CD1c-positive myeloid dendritic cell (primary cell): ENCODE data around the gene NFKBIL1.
A peak's percentile ranks its signal among the peaks of the same experiment; 100 is the strongest.
"Not testable (repeated sequence)": the region's sequence is repeated elsewhere in the genome, so short reads cannot be mapped to it uniquely, and the experiment has no call there.

Source experiments
- DNase-seq: peaks from one replicate; pipeline ENCODE4 v3.0.0-alpha.2; 2016; ENCODE audit errors: extremely low spot score

Gene NFKBIL1

DNA sequence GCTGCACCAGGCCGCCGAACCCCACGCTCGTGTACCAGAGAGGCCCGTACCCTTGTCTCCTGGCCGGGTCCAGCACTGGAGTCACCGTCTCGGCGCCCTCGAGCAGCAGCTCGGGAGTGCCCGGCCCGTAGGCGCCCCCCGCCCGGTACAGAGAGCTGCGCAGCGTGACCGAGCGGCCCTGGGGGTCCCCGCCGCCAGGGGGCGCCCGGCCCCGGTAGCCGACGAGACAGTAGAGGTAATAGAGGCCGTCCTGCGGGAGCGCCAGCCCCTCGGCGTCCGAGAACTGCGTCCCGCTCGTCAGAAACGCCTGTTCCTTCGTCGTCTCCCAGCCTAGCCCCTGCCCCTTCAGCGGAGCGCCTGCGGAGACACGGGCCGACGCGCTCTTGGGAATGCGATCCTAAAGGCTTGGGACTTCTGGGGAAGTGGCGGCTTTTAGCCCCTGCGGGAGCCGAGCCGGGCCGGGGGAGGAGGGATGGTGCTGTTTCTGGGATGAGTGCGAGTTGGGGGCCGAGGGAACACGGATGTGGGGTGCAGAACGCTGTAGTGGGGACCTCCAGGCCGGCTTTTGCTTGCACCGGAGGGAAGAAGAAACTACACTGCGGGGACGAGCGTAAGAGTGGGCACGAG, 33.5 kb downstream of the NFKBIL1 start:
- DNase-seq, result peak; percentile 89

DNA sequence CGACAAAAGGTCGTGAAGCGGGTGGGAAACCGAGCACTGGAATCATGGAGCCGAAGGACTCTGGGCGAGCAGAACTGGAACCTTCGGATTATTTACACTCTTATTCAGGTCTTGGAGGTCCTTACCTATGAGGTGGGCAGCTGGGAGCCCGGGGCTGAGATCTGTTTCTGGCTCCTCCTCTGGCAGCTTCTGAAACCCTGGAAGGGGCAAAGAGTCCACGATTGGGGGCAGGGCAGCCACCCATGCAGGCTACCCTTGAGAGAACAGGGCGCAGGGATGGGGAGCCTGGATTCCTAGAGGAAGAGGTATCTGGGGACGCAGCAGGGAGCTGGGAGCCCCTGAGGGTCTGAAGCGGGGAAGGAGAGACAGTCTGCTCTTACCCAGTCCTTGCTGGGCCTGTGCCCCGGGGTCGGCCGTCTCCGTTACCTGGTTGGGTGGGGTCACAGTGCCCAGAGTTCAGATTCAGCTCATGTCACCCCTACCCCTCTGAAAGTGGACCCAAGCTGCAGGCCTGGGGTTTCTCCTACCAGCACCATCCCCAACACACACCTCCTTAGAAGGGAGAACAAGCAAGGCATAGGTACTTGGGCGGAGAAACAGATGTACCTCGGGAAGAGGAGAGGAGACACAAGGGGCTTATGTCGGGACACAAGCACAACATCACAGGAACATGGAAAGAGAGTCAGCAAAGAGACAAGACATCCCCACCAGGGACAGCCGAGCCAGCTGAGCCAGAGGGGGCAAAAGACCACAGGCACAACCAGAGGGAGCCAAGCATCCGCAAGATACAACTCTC, 34.2 kb downstream of the NFKBIL1 start:
- no peak for DNase-seq

- no peak for DNase-seq
These were observed 34.8 kb downstream of the NFKBIL1 start, which contains the start of gene LTB for GRCh38 chr6:31582230-31582643. TSS of gene LTB (minus strand) at chr6:31582424. CDS start at chr6:31582417, 7 bp downstream.

- peak; percentile 27 for DNase-seq
These were observed 38.1 kb downstream of the NFKBIL1 start for GRCh38 chr6:31585491-31585890.

- DNase-seq, result peak; percentile 88
These were observed 38.6 kb downstream of the NFKBIL1 start, which contains the start of gene LST1 for GRCh38 chr6:31586008-31586407. TSS of gene LST1 (plus strand) at chr6:31586277. CDS start at chr6:31587300, 1,023 bp downstream.

DNA sequence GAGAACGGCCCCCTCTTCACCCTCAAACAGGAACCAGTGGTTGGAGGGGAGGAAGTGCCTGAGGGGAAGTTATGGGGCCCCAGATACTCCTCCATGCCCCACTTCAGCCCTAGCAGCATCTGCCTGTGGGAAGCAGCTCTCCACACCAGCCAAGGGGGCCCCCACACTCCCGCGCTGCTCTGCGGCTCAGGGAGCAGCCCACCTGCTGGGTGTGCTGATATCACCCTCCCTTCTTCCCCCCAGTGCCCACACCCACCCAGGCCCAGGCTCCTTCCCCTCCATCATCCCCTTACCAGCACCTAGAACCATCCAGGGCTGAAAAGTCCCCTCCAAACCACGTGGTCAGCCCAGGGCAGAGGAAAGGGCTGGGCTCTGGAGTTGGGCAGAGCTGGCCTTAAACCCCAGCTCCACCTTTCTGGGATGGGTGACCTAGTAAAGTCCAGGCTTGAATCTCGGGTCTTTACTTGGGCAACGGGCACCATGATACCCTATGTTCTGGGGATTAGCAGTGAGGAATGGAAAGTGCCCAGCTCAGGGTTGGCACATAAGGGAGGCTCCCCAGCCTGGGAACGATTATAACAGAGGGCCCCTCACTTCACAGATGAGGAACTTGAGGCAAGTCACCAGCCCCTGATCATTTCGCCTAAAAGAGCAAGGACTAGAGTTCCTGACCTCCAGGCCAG, 39.3 kb downstream of the NFKBIL1 start:
- peak; percentile 81 for DNase-seq

GRCh38 chr6:31587791-31588777, 40.7 kb downstream of the NFKBIL1 start:
- DNase-seq, result peak; percentile 24

DNA sequence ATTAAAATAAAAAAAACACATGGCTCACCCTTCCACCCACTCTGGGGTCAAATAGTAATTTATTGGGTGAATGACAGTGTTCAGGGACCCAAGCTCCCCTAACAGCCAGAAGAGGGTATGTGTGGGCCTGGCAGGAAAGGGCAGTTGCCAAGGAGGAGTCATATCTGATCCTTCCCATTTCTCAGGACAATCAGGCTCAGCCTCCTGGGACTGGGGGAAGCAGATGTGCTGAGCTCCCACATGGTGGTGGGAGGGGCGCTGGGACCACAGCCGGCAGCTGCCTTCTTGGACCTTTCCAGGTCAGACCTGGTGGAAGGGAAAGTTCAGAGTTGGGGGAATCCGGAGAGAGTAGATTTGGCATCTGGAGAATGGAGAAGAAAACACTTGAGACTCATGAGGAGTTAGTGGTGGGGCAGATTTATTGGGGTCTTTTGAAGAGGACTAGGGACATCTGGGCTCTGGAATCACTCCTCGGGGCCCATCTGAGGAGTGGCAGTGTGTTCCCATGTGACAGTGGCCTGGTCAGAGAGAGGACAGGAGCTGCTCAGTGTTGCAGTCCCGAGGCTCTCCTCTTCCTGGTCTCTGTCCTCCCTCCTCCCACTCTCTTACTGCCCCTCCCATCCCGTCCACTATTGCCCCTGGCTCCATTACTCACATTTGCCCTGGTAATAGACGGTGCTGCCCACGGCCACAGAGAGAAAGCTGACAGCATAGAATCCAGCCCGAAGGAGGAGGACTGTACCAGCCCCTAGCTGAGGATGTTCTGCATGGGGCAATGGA, 41.7 kb downstream of the NFKBIL1 start:
- DNase-seq, result peak; percentile 62

DNA sequence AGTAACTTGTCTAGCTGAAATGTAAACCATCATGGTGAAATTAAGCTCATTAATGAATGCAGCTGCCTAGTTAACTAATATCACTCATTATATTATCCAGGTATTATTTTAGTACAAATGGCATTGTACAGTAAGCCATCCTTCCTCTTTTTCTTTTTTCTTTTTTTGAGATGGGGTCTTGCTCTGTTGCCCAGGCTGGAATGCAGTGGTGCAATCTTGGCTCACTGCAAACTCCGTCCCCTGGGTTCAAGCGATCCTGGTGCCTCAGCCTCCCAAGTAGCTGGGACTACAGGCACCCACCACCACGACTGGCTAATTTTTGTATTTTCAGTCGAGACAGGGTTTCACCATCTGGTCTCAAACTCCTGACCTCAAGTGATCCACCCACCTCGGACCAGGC, 43.3 kb downstream of the NFKBIL1 start:
- not testable (repeated sequence) for DNase-seq

DNA sequence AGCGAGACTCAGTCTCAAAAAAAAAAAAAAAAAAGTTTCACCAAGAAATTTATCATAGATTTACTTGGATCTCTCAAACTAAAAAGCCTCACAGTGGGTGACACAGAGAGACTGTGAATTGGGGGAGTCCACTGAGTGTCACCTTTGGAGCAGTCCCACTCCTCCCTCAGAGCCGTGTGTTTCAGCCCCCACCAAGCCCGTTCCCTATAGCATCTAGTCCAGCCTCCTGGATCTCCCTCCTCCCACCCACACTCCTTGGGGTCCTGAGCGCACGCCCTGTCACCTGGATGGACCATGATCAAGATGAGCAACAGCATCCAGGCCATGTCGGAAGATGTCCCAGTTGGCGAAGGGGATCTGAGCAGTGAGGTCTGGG, 45.0 kb downstream of the NFKBIL1 start:
- no peak for DNase-seq

- peak; percentile 68 for DNase-seq
These were observed 49.6 kb downstream of the NFKBIL1 start for GRCh38 chr6:31597006-31597405.

- DNase-seq, result no peak
These were observed 59.9 kb downstream of the NFKBIL1 start for GRCh38 chr6:31607317-31607716.
